Measurements from ENCODE around the gene ARGLU1. TPM values are rescaled to one million over a fixed set of nuclear protein-coding genes. Genes with fewer than 3 reads are reported as not detected.
A peak's percentile ranks its signal among the peaks of the same experiment; 100 is the strongest.

The ARGLU1 gene
- total RNA-seq, 3 donors from 2014 or later, result 71.7 to 88.5 (median 84.8) TPM

DNA sequence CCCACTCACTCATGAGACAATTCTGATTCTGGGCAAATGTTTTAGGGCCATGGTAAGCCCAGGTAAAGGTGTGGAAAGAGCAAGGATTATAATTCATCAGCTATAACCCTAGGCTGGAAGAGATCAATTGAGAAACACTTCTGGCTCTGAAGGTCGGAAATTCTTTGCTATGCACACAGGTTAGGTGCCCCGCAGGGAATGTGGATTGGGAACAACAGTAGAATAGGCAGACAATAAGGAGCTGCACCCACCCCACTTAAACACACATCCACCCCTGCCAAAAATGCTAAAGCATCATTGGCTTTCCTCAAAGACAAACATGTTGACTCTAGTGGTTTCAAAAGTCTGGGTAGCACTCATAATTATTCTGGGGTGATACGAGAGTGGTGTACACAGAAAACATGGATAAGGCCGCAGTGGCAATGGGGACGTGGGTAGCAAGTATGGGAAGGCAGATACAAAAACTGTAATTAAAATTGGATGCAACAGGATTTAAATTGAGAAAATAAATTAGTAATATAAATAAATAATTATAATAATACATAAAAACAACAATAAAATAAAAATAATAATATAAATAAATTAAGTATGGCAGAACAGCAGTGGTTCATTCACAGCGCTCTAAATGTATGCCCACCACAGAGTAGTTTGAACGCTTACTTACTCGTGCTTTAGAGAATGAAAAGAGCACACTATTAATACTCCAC, 41.0 kb downstream of the ARGLU1 start:
- TF ChIP-seq, protein P1, sequence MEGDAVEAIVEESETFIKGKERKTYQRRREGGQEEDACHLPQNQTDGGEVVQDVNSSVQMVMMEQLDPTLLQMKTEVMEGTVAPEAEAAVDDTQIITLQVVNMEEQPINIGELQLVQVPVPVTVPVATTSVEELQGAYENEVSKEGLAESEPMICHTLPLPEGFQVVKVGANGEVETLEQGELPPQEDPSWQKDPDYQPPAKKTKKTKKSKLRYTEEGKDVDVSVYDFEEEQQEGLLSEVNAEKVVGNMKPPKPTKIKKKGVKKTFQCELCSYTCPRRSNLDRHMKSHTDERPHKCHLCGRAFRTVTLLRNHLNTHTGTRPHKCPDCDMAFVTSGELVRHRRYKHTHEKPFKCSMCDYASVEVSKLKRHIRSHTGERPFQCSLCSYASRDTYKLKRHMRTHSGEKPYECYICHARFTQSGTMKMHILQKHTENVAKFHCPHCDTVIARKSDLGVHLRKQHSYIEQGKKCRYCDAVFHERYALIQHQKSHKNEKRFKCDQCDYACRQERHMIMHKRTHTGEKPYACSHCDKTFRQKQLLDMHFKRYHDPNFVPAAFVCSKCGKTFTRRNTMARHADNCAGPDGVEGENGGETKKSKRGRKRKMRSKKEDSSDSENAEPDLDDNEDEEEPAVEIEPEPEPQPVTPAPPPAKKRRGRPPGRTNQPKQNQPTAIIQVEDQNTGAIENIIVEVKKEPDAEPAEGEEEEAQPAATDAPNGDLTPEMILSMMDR (IDR thresholded peaks at IDR 0.05), result no peak
- Histone ChIP-seq H3K9me3 (no peaks in the 10 kb centered on the region), H3K4me1 (ENCODE audit: low read depth) (peaks cover 61% of the 10 kb centered on the region), H3K36me3 (ENCODE audit: low read depth) (no peaks in the 10 kb centered on the region), H3K4me3 (no peak overlapping the region)
- DNase-seq (no peak), ATAC-seq (no peak)
- intact Hi-C loops (cut with DNase I, micrococcal nuclease), result no loop called here

DNA sequence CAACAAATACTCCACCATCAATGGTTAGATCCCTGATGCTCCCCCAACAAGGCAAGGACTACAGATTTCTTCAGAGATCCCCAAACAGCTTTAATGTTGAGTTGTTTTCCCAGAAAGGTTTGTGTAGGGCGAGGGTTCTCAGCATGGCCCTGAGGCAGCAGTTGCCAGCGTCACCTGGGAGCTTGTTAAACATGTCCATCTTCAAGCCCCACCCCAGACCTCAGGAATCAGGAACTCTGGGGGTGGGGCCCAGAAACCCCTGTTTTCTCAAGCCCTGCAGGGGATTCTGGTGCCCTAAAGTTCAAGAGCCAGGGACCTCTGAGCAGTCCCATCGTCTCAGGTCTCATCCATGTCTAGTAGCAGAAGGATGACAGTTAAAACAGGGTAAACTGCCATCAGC, 42.1 kb downstream of the ARGLU1 start:
- TF ChIP-seq, protein P1 (IDR thresholded peaks at IDR 0.05), result no peak
- ATAC-seq (peak; percentile 21), DNase-seq (no peak)
- Histone ChIP-seq H3K4me3 (no peak overlapping the region), H3K36me3 (ENCODE audit: low read depth) (no peaks in the 10 kb centered on the region), H3K9me3 (no peaks in the 10 kb centered on the region), H3K4me1 (ENCODE audit: low read depth) (peaks cover 58% of the 10 kb centered on the region)
- intact Hi-C loops (cut with DNase I, micrococcal nuclease), result no loop called here

DNA sequence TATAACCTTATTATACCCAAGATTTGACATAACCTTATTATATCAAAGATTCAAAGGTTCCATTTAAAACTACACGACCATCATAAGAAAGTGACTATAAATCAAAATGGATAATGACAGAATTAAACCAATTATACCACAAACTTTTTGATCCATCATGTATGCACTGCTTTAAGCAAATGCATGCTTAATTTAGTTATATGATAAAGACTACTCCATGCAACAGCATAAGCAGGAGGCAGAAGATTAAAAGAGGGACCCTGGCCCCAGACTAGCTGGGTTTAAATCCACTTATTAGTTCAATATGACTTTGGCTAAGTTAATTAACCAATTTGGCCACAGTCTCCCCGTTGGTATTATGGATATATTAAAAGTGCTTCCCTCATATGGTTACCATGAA, 43.8 kb downstream of the ARGLU1 start:
- peaks cover 44% of the 10 kb centered on the region for H3K4me1 ChIP-seq (ENCODE audit: low read depth)
- ATAC-seq (no peak), DNase-seq (no peak)
- H3K9me3 ChIP-seq, result no peaks in the 10 kb centered on the region
- intact Hi-C loops (cut with DNase I, micrococcal nuclease), result no loop called here
- TF ChIP-seq, protein P1 (IDR thresholded peaks at IDR 0.05), result no peak
- no peak overlapping the region for H3K4me3 ChIP-seq
- no peaks in the 10 kb centered on the region for H3K36me3 ChIP-seq (ENCODE audit: low read depth)

DNA sequence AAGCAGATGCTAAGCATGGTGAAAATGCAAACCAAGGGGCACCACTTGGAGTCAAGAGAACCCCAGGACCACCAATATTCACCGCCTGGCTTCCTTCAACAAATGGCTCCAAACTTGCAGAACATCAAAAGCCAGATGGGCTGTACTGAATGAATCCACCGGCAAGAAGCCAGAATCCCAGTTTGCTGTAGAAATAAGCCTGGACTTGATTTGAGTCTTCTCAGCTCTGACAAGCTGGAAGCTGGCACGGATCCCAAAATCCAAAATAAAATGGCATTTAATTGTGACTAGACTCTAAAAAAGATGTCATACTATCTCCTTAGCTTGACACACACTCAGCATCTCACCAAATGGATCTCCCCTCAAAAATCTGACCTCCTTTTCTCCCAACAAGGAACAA, 44.4 kb downstream of the ARGLU1 start:
- TF ChIP-seq, protein P1 (IDR thresholded peaks at IDR 0.05), result no peak
- ATAC-seq (no peak), DNase-seq (no peak)
- Histone ChIP-seq H3K4me3 (no peak overlapping the region), H3K36me3 (ENCODE audit: low read depth) (no peaks in the 10 kb centered on the region), H3K4me1 (ENCODE audit: low read depth) (peaks cover 41% of the 10 kb centered on the region), H3K9me3 (no peaks in the 10 kb centered on the region)
- intact Hi-C loops (cut with DNase I, micrococcal nuclease), result no loop called here

DNA sequence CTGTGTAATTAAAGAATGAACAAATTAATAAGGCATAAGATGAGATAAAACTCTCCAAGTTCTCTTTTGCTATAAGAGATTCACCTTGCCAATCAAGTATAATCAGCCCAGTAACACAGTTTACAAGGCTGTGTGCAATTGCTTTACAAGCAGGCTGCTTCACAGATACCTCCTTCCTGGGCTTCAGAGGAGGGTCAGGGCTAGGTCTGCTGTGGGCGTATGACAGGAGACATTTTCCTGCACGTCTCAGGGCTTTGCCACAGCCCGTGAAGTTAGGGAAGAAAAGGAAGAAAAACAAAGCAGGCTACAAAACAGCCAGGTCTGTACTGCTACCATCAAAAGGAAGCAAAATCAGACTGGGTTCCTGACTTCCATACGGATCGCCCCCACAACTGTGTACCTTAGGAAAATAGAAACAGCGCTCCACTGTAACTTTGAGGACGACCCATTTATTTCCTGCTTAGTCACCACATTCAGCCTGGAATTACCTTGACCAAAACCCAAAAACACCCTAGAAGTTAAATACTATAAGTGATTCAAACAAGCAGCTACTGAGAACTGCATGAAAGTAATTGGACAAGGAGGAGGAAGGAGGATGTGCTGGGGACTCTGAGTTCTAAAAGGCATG, 44.9 kb downstream of the ARGLU1 start:
- TF ChIP-seq, protein P1 (IDR thresholded peaks at IDR 0.05), result no peak
- intact Hi-C loops (cut with DNase I, micrococcal nuclease), result no loop called here
- Histone ChIP-seq H3K9me3 (no peaks in the 10 kb centered on the region), H3K36me3 (ENCODE audit: low read depth) (no peaks in the 10 kb centered on the region), H3K4me3 (no peak overlapping the region), H3K4me1 (ENCODE audit: low read depth) (peaks cover 35% of the 10 kb centered on the region)
- ATAC-seq (peak; percentile 82), DNase-seq (peak in 2 of 3 donors; percentile 32 to 47)

Data from mucosa of descending colon (tissue), 3 donors.